Activated naive CD8-positive, alpha-beta T cell treated with anti-CD3 and anti-CD28 coated beads for 36 hours (primary cell): ENCODE measurements around the gene AK2. TPM values are rescaled to one million over a fixed set of nuclear protein-coding genes. Genes with fewer than 3 reads are reported as not detected.
"Not testable (repeated sequence)": the region's sequence is repeated elsewhere in the genome, so short reads cannot be mapped to it uniquely, and the experiment has no call there.

Experiments
- DNase-seq: peaks from one replicate; pipeline ENCODE4 v3.0.0; 2021
- H3K27ac Mint-ChIP-seq: one replicate; pipeline ENCODE4 v1.8.0; 2022; ENCODE audit warnings: mild to moderate bottlenecking, moderate library complexity, mixed read lengths
- H3K27me3 Mint-ChIP-seq: one replicate; pipeline ENCODE4 v1.8.0; 2022; ENCODE audit warnings: mild to moderate bottlenecking, mixed read lengths
- H3K36me3 Mint-ChIP-seq: one replicate; pipeline ENCODE4 v1.8.0; 2021; ENCODE audit warnings: mild to moderate bottlenecking, mixed read lengths
- H3K4me1 Mint-ChIP-seq: one replicate; pipeline ENCODE4 v1.8.0; 2021; ENCODE audit warnings: mixed read lengths
- H3K4me3 Mint-ChIP-seq: one replicate; pipeline ENCODE4 v1.8.0; 2022; ENCODE audit warnings: mild to moderate bottlenecking, moderate library complexity, mixed read lengths
- H3K9me3 Mint-ChIP-seq: one replicate; pipeline ENCODE4 v1.8.0; 2022; ENCODE audit warnings: mixed read lengths
- total RNA-seq, 2 experiments: library from RNA; stranded (reverse); gene quantifications; one replicate each; pipeline ENCODE4 v1.2.3, GENCODE V29; 2021

AK2 gene
- total RNA-seq, 2 experiments from 2014 or later = 372 to 389 TPM

DNA sequence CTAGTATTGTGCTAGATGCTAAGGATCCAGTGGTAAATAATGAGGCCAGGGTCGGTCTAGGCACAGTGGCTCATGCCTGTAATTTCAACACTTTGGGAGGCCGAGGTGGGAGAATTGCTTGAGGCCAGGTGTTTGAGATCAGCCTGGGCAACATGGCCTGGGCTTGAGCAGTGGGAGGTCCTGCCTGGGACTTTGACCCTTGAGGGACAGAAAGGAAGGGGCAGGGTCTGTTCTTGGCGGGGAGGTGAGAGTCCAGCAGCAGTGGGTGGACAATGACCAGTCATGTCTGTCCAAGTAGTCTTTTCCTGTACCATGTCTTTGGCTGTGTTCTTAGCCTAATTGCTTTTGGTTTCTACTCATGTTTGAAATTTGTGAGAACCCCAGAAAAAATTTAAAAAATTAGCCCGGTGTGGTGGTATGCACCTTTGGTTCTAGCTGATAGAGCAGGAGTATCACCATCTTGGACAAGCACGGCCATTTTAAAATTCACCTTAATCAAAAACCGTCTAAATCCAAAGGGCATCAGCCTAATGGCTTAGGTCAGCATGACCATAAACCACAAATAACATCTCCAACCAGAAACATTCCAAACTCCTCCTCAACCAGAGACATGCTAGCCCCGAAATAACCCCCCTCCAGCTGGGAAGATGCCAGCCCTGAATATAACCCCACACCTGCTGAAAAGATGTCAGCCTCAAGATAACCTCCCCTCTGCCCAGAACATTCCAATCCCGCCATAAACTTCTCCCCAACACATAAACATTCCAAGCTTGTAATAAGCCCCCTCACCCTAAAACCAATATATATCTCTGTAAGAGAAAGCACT, 6.8 kb upstream of the AK2 start:
- no peaks in the 10 kb centered on the region for H3K4me1 Mint-ChIP-seq
- no peaks in the 10 kb centered on the region for H3K36me3 Mint-ChIP-seq
- H3K27me3 Mint-ChIP-seq = peaks cover 1% of the 10 kb centered on the region
- no peak overlapping the region for H3K4me3 Mint-ChIP-seq
- no peaks in the 10 kb centered on the region for H3K9me3 Mint-ChIP-seq
- DNase-seq = no peak
- no peak overlapping the region for H3K27ac Mint-ChIP-seq

DNA sequence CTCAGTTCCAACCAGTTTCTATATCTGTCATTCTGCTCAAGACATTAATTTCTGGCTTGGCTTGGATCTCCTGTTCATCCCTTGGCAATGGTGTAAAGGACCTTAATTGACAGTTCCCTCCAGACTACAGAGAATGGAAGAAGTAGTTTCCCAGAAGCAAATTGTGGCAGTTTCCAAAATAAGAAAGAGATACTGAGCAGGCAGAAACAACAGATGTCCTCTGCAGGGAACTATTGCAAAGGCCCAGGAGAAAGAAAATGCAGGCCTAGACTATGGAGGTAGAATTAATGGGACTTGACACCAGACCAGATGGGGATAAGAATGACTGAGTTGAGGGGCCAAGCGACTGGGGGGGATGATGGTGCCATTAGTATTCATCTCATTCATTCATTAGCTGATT, 6.1 kb upstream of the AK2 start:
- Mint-ChIP-seq H3K4me3 (no peak overlapping the region), H3K27ac (no peak overlapping the region), H3K36me3 (no peaks in the 10 kb centered on the region), H3K9me3 (no peaks in the 10 kb centered on the region), H3K4me1 (no peaks in the 10 kb centered on the region), H3K27me3 (no peaks in the 10 kb centered on the region)
- DNase-seq = no peak

DNA sequence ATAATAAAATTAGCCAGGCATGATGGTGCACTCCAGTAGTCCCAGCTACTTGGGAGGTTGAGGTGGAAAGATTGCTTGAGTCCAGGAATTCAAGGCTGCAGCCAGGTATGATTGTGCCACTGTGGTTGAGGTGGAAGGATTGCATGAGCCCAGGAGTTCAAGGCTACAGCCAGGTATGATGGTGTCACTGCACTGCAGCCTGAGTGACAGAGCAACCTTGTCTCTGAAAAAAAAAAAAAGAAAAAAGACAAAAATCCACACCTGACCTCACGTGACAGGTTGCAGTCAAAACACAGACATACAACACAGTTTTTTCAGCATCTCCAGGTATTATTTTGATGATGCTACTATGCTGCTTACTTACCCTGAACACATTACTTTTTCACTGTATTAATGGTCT, 4.3 kb upstream of the AK2 start:
- Mint-ChIP-seq H3K27ac (no peak overlapping the region), H3K27me3 (no peaks in the 10 kb centered on the region), H3K9me3 (peaks cover 3% of the 10 kb centered on the region), H3K36me3 (peaks cover 5% of the 10 kb centered on the region), H3K4me3 (no peak overlapping the region), H3K4me1 (peaks cover 6% of the 10 kb centered on the region)
- DNase-seq = no peak

DNA sequence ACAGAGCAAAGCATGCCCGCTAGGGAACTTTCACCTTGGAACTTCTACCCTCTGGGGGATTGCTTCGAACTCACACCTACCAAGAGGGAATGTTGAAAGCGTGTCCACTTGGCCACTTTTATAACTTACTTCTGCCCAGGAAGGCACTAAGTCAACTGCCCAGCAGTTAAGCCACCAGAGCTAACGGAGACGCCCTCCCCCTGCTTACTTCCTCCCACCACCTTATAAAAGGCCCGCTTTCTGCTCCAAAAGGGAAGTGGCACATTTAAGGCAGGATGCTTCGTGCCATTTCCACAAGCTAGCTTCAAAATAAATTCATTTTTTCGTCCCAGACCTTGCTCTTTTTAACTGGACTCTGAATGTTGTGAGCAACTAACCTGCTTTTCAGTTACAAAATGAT, 3.2 kb upstream of the AK2 start:
- H3K9me3 Mint-ChIP-seq = peaks cover 3% of the 10 kb centered on the region

DNA sequence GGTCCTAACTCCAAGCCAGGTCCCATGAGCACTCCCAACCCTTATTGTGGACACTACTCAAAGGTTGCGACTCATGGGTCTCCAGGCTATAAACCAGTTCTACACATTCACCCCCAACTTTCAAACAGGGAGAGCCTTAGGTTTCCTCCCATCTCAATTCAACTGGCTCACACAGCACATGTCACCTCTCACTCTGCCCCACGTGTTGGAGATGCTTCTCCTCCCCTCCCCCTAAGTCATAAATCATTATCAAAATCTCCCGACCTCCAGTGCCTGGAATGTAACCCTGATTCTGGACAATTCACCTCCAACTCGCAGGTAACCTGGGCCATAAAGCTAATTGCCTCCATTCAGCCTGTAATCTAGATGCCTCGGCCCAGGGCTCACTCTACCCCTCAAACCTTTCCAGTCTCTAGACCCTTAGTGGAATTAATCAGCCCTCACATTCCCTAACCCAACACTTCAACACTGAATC, 595 bp downstream of the AK2 start:
- peak overlapping the region; percentile 84 for H3K4me3 Mint-ChIP-seq
- peak overlapping the region; percentile 91 for H3K27ac Mint-ChIP-seq
- peaks cover 41% of the 10 kb centered on the region for H3K4me1 Mint-ChIP-seq
- DNase-seq = peak; percentile 14
- peaks cover 3% of the 10 kb centered on the region for H3K9me3 Mint-ChIP-seq
- H3K27me3 Mint-ChIP-seq = no peaks in the 10 kb centered on the region
- peaks cover 47% of the 10 kb centered on the region for H3K36me3 Mint-ChIP-seq

More for the DNA sequence above, 3.2 kb upstream of the AK2 start:
- peaks cover 11% of the 10 kb centered on the region for H3K4me1 Mint-ChIP-seq
- H3K4me3 Mint-ChIP-seq = no peak overlapping the region
- peaks cover 16% of the 10 kb centered on the region for H3K36me3 Mint-ChIP-seq
- no peaks in the 10 kb centered on the region for H3K27me3 Mint-ChIP-seq
- DNase-seq = no peak
- H3K27ac Mint-ChIP-seq = no peak overlapping the region

DNA sequence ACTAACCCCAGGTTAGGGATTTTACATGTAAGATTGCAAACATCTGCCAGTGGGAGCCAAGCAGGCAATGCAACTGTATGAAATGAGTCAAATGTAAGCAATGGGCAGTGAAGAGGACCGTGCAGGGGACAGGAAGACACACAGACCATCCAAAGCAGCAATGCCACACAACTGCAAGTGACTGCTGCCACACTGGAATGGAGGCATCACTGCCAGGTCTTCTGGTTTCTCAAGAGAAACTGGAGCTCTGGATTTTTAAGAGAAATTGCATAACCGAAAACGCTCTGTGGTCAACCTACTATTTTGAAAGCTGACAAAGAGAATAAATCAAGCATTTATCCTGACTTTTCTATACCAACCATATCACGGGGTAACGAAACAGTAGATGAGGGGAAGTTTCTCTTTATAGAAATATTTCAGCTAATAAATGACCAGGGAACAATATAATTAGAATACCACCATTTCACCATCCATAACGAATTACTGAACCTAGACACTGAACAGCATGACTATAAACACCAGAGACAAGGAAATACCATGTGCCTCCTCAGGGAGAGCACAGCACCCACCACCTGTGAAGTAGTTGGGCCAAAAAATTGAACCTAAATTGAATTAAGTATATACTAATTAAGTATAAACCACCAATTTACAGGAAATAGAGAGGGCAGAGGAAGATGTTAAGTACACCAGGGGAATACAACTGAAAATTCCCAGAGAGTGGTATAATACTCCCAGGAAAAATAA, 4.4 kb downstream of the AK2 start:
- Mint-ChIP-seq H3K4me1 (peaks cover 66% of the 10 kb centered on the region), H3K9me3 (peaks cover 3% of the 10 kb centered on the region), H3K36me3 (peaks cover 67% of the 10 kb centered on the region), H3K27ac (no peak overlapping the region), H3K27me3 (no peaks in the 10 kb centered on the region), H3K4me3 (no peak overlapping the region)
- DNase-seq = no peak

DNA sequence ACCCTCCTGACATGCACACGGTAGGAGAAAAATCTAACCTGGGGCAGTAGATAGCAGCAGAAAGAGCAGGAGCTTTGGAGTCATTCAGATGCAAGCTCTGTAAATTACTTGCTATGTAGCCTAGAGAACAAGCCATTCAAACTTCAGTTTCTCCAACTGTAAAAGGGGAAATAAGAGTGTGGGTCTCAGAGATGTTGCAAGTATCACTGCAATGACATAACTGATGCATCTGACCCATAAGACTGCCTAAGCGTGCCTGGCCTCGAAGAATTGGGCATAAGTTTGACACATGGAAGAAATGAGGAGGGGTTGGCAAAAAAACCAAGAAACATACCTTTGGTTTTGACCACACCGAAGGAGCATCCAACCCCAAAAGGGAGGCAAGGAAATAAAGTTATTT, 5.2 kb downstream of the AK2 start:
- H3K27ac Mint-ChIP-seq = no peak overlapping the region
- H3K4me3 Mint-ChIP-seq = no peak overlapping the region
- DNase-seq = no peak
- H3K4me1 Mint-ChIP-seq = peaks cover 67% of the 10 kb centered on the region
- no peaks in the 10 kb centered on the region for H3K9me3 Mint-ChIP-seq
- H3K27me3 Mint-ChIP-seq = no peaks in the 10 kb centered on the region
- peaks cover 65% of the 10 kb centered on the region for H3K36me3 Mint-ChIP-seq

DNA sequence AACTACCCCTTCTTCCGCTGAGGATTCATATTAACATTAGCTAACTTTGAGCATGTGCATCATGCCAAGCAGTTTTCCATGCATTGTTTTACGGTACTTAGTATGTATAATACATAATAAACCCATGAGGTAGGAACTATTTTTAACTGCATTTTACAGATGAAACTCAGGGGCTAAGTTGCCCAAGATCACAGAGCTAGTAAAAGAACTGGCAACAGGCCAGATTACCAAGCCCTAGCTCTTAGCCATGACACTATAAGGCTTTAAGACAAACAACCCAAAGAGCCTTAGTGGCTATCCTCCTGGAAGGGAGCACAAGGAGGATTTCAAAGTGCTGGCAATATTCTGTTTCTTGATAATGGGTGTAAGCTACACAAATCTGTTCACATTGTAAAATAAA, 6.1 kb downstream of the AK2 start:
- Mint-ChIP-seq H3K36me3 (peaks cover 62% of the 10 kb centered on the region), H3K27ac (no peak overlapping the region), H3K4me3 (no peak overlapping the region), H3K9me3 (no peaks in the 10 kb centered on the region), H3K27me3 (no peaks in the 10 kb centered on the region), H3K4me1 (peaks cover 75% of the 10 kb centered on the region)
- DNase-seq = no peak

DNA sequence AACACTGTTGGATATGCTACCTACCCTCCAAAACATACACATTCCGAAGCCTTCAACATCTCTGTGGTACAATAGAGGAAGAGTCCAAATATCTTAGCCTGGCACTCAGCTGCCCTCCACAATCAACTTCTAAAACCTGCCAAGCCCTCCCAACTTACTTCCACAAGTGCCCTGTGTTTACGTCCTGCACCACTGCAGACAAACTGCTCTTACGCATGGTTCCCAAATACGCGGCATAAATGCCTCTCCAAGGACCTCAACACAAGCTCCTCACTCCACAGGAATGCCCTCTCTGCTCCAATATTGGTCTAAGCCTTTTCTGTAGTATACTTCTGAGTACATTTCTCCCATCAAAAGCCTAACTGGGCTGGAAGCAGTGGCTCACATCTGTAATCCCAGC, 6.8 kb downstream of the AK2 start:
- H3K36me3 Mint-ChIP-seq = peaks cover 57% of the 10 kb centered on the region
- no peak for DNase-seq
- H3K4me3 Mint-ChIP-seq = no peak overlapping the region
- H3K4me1 Mint-ChIP-seq = peaks cover 73% of the 10 kb centered on the region
- H3K27ac Mint-ChIP-seq = no peak overlapping the region
- no peaks in the 10 kb centered on the region for H3K9me3 Mint-ChIP-seq
- no peaks in the 10 kb centered on the region for H3K27me3 Mint-ChIP-seq

DNA sequence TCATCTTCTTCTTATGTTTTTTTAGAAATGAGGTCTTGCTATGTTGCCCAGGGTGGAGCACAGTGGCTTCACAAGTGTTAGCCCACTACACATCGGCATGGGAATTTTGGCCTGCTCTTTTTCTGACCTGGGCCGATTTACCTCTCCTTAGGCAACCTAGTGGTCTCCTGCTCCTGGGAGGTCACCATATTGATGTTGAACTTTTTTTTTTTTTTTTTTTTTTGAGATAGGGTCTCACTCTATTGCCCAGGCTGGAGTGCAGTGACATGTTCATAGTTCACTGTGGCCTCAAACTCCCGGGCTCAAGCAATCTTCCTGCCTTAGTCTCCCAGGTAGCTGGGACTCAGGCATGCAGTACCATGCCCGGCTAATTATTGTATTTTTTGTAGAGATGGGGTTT, 7.5 kb downstream of the AK2 start:
- H3K4me1 Mint-ChIP-seq = peaks cover 74% of the 10 kb centered on the region
- no peaks in the 10 kb centered on the region for H3K27me3 Mint-ChIP-seq
- no peaks in the 10 kb centered on the region for H3K9me3 Mint-ChIP-seq
- no peak overlapping the region for H3K4me3 Mint-ChIP-seq
- no peak overlapping the region for H3K27ac Mint-ChIP-seq
- peaks cover 55% of the 10 kb centered on the region for H3K36me3 Mint-ChIP-seq
- no peak for DNase-seq

DNA sequence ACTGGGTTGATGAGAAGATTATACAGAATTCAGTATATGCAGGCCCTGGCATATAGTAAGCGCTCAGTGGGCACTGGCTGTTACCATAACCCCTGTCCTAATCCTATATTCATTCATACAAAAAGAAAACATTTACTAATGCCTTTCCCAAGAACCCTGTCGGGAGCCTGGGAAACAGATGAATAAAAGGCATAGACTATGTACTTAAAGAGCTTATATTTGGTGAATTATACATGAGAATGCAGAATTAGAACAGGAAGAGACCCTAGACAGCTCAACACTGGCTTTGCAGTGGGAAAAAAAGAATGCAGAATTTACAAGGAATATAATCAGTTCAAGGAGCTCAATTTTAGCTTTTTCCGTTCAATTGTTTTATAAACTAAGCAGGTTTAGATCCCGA, 10.9 kb downstream of the AK2 start:
- H3K27ac Mint-ChIP-seq = peak overlapping the region; percentile 88
- peaks cover 56% of the 10 kb centered on the region for H3K4me1 Mint-ChIP-seq
- no peak overlapping the region for H3K4me3 Mint-ChIP-seq
- no peaks in the 10 kb centered on the region for H3K27me3 Mint-ChIP-seq
- H3K36me3 Mint-ChIP-seq = peaks cover 53% of the 10 kb centered on the region
- DNase-seq = no peak
- H3K9me3 Mint-ChIP-seq = no peaks in the 10 kb centered on the region

DNA sequence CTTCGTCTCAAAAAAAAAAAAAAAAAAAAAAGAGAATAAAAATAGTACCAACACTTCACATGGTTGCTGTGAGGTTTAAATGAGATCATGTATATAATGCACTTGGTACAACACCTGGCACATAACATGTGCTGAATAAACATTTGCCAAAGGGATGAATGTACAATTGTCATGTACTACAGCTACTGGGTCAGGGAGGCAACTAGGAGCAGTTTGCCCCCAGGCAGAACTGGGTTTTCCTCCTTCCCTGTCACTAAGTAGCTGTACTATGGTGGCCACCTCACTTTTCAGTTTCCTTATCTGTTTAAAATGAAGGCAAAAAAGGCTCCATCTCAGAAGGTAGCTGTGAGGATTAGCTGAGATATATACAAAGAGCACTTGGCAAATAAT, 11.5 kb downstream of the AK2 start:
- Mint-ChIP-seq H3K27ac (peak overlapping the region; percentile 88), H3K4me1 (peaks cover 55% of the 10 kb centered on the region), H3K36me3 (peaks cover 50% of the 10 kb centered on the region), H3K27me3 (no peaks in the 10 kb centered on the region), H3K9me3 (no peaks in the 10 kb centered on the region), H3K4me3 (peak overlapping the region; percentile 7)
- no peak for DNase-seq

DNA sequence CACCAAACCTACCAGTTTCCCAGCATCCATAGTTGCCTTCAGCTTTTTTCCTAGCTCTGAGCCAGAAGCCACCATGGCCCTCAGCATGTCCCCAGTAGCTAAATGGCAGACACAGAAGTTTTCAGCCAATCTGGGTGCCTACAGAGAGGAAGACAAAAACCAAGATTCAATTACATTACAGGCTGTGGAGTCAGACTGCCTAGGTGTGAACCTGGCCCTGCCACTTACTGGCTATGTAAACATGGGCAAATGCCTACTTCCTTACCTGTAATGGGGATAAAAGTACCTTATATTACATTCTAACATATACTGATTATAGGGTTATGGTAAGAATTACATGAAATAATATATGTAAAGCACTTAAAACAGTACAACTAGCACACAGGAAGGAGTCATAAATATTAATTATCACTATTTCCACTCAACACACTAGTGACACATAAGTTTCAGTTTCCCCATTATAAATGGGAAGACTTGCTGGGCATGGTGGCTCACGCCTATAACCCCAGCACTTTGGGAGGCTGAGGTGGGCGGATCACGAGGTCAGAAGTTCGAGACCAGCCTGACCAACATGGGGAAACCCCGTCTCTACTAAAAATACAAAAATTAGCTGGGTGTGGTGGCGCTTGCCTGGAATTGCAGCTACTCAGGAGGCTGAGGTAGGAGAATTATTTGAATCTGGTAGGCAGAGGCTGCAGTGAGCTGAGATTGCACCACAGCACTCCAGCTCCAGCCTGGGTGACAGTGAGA, 12.1 kb downstream of the AK2 start:
- H3K27me3 Mint-ChIP-seq = not testable (repeated sequence)
- peak overlapping the region; percentile 88 for H3K27ac Mint-ChIP-seq

DNA sequence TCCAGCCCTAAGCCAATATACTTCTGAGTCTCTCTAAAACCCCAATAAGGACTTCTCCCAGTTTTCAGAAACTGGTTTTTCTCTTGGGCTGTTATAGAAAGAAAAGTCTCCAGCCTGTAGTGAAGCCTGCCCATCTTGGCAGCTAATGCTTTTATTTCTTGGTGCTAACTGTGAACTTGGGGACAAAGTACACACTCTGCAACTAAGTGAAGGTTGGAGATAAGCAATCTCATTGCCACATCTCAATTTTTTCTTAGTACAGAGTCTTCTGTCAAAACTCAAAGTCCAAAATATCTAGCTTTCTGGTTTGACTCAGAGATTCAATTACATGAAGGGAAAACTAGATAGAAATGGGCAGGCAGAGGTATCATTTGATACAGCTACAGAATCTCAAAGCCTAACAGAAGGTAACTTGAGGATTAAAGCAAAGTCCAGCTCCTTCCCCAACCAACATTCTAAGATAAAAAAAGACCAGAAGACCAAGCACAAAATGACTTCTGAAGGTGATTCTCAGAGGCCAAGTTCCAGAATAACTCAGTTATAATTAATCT, 14.0 kb downstream of the AK2 start:
- no peak for DNase-seq
- H3K27me3 Mint-ChIP-seq = no peaks in the 10 kb centered on the region
- H3K36me3 Mint-ChIP-seq = peaks cover 50% of the 10 kb centered on the region
- H3K4me3 Mint-ChIP-seq = no peak overlapping the region
- peaks cover 46% of the 10 kb centered on the region for H3K4me1 Mint-ChIP-seq
- no peaks in the 10 kb centered on the region for H3K9me3 Mint-ChIP-seq
- H3K27ac Mint-ChIP-seq = peak overlapping the region; percentile 58

More for the DNA sequence above, 12.1 kb downstream of the AK2 start:
- peaks cover 46% of the 10 kb centered on the region for H3K36me3 Mint-ChIP-seq
- peaks cover 50% of the 10 kb centered on the region for H3K4me1 Mint-ChIP-seq
- peak overlapping the region; percentile 7 for H3K4me3 Mint-ChIP-seq
- DNase-seq = peak; percentile 80
- H3K9me3 Mint-ChIP-seq = not testable (repeated sequence)
